Skeletal muscle tissue (tissue), 4 donors: ENCODE results near the gene TBXA2R. TPM values are rescaled to one million over a fixed set of nuclear protein-coding genes. Genes with fewer than 3 reads are reported as not detected.
A peak's percentile ranks its signal among the peaks of the same experiment; 100 is the strongest.

Experiments used
- H3K27ac ChIP-seq: one replicate; pipeline ENCODE4 v1.7.0; 2013; ENCODE audit warnings: mild to moderate bottlenecking, low read depth, low read length, inconsistent platforms
- H3K27me3 ChIP-seq, 3 donors: one replicate each; pipeline ENCODE4 v1.7.0; 2013; ENCODE audit warnings: low read length in 3 of 3; ENCODE audit not compliant: control insufficient read depth in 3 of 3, insufficient read depth in 3 of 3
- H3K36me3 ChIP-seq, 3 donors: one replicate each; pipeline ENCODE4 v1.7.0; 2013; ENCODE audit warnings: low read length in 3 of 3; ENCODE audit not compliant: control insufficient read depth in 3 of 3, insufficient read depth in 3 of 3
- H3K4me1 ChIP-seq, 3 donors: one replicate each; pipeline ENCODE4 v1.7.0; 2013; ENCODE audit warnings: low read length in 3 of 3, mild to moderate bottlenecking in 3 of 3; ENCODE audit not compliant: control insufficient read depth in 3 of 3, insufficient read depth in 3 of 3
- H3K4me3 ChIP-seq, 3 donors: one replicate each; pipeline ENCODE4 v1.7.0; 2013; ENCODE audit warnings: low read length in 3 of 3
- H3K9ac ChIP-seq, 3 donors: one replicate each; pipeline ENCODE4 v1.7.0; 2013; ENCODE audit warnings: low read length in 3 of 3, mild to moderate bottlenecking in 3 of 3, moderate library complexity in 2 of 3, low read depth in 1 of 3
- H3K9me3 ChIP-seq, 3 donors: one replicate each; pipeline ENCODE4 v1.7.0; 2013; ENCODE audit warnings: low read length in 3 of 3; ENCODE audit not compliant: control insufficient read depth in 3 of 3
- total RNA-seq: library from RNA; depleted of rRNA; stranded (reverse); fragments of >200 nt; gene quantifications from one replicate; pipeline ENCODE4 v1.2.3, GENCODE V29; 2014
- donor health status: Osteomylitis.

TBXA2R gene
- total RNA-seq, 1 donor from 2014 or later: under 0.01 TPM

DNA sequence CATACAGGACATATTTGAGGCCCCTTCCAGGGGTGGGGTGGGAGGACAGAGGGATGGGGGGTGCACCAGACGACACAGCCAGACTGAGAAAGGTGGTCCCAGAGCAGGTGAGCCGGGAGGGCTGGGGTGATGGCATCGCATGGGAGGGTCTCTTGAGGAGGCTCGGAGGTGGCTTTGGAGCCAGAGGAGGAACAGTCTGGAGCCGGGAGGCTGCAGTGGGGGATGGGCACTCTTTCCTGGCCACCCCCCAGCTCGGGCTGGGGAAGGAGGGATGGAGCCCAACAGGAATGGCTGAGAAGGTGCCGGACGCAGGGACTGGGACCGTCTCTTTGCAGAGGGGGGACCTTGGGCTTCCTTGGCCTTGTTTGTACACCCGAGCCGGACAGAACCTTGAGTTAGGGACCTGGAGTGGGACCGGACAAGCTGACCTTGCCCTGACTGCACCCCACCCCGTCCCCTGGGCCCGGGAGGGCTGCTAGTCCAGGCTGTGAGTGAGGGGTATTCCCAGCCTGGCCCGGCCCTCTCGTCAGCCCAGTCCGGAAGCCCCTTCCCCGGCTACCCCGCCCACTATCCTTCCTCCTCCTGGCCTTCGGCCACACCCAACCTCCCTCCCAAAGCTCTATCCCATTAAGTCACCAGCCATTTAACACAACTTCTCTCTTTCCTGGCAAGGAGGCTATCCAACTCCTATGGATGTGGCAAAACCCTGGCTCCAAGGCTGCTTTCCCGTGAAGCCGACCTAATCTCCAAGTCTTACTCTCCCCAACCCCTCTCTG lies 816 bp upstream of the TBXA2R start:
- peak overlapping the region in 1 of 3 donors; percentile 70 for H3K9ac ChIP-seq
- H3K4me1 ChIP-seq: peaks cover 10 to 44% (median 37%) of the 10 kb centered on the region in 3 donors
- H3K4me3 ChIP-seq: peak overlapping the region; percentile 46 to 61 (median 51)
- peaks cover 20 to 35% (median 31%) of the 10 kb centered on the region in 3 donors for H3K27me3 ChIP-seq
- no peaks in the 10 kb centered on the region for H3K9me3 ChIP-seq
- peak overlapping the region; percentile 75 for H3K27ac ChIP-seq
- peaks cover 13 to 16% (median 15%) of the 10 kb centered on the region in 3 donors for H3K36me3 ChIP-seq

DNA sequence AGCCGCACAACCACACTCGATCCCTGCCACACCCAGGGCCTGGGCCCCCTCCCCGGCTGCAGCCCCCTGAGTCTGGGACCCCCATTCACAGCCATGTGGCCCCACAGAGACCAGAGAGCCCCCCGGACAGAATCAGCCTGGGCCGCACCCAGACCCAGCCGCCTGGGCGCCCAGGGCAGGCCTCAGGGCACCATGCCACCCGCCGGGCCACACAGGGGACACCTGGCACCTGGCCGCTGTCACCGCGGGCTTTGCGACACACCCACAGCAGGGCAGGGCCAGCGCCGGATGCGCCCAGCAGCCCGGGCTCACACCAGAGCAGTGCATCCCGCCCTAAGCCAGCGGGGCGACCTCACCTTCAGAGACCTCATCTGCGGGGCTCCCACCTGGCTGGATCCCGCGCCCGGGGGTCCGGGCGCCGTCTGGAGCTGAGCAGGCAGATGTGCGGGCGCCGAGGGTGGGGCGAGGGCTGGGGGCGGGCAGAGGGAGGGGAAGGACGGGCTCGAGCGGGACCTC lies 443 bp downstream of the TBXA2R start:
- H3K9ac ChIP-seq: peak overlapping the region in 2 of 3 donors; percentile 23 to 54
- peaks cover 20 to 38% (median 36%) of the 10 kb centered on the region in 3 donors for H3K27me3 ChIP-seq
- H3K27ac ChIP-seq: no peak overlapping the region
- peak overlapping the region in 2 of 3 donors; percentile 46 to 47 for H3K4me3 ChIP-seq
- H3K9me3 ChIP-seq: no peaks in the 10 kb centered on the region
- H3K36me3 ChIP-seq: peaks cover 4 to 6% (median 4%) of the 10 kb centered on the region in 3 donors
- peaks cover 10 to 44% (median 37%) of the 10 kb centered on the region in 3 donors for H3K4me1 ChIP-seq

- no peak overlapping the region for H3K27ac ChIP-seq
- H3K36me3 ChIP-seq: peaks cover 0 to 2% (median 1%) of the 10 kb centered on the region in 3 donors
- H3K4me1 ChIP-seq: peaks cover 10 to 44% (median 37%) of the 10 kb centered on the region in 3 donors
- peak overlapping the region in 2 of 3 donors; percentile 46 to 47 for H3K4me3 ChIP-seq
- peak overlapping the region in 1 of 3 donors; percentile 54 for H3K9ac ChIP-seq
- H3K27me3 ChIP-seq: peaks cover 20 to 38% (median 36%) of the 10 kb centered on the region in 3 donors
- no peaks in the 10 kb centered on the region for H3K9me3 ChIP-seq
These were observed 905 bp downstream of the TBXA2R start for GRCh38 chr19:3605770-3606169.

- no peak overlapping the region for H3K27ac ChIP-seq
- H3K4me1 ChIP-seq: peaks cover 10 to 44% (median 36%) of the 10 kb centered on the region in 3 donors
- H3K9ac ChIP-seq: peak overlapping the region in 1 of 3 donors; percentile 33
These were observed 1.3 kb downstream of the TBXA2R start for GRCh38 chr19:3605361-3605760.

GRCh38 chr19:3604987-3605343 lies 1.7 kb downstream of the TBXA2R start:
- H3K9ac ChIP-seq: peak overlapping the region in 1 of 3 donors; percentile 33
- H3K36me3 ChIP-seq: no peaks in the 10 kb centered on the region
- H3K9me3 ChIP-seq: no peaks in the 10 kb centered on the region
- H3K4me3 ChIP-seq: peak overlapping the region in 2 of 3 donors; percentile 24 to 52
- H3K4me1 ChIP-seq: peaks cover 10 to 44% (median 32%) of the 10 kb centered on the region in 3 donors
- H3K27me3 ChIP-seq: peaks cover 20 to 38% (median 36%) of the 10 kb centered on the region in 3 donors
- H3K27ac ChIP-seq: no peak overlapping the region

More at GRCh38 chr19:3605361-3605760, 1.3 kb downstream of the TBXA2R start:
- Histone ChIP-seq H3K4me3 (peak overlapping the region in 2 of 3 donors; percentile 24 to 52), H3K27me3 (peaks cover 20 to 38% (median 36%) of the 10 kb centered on the region in 3 donors), H3K36me3 (no peaks in the 10 kb centered on the region), H3K9me3 (no peaks in the 10 kb centered on the region)

DNA sequence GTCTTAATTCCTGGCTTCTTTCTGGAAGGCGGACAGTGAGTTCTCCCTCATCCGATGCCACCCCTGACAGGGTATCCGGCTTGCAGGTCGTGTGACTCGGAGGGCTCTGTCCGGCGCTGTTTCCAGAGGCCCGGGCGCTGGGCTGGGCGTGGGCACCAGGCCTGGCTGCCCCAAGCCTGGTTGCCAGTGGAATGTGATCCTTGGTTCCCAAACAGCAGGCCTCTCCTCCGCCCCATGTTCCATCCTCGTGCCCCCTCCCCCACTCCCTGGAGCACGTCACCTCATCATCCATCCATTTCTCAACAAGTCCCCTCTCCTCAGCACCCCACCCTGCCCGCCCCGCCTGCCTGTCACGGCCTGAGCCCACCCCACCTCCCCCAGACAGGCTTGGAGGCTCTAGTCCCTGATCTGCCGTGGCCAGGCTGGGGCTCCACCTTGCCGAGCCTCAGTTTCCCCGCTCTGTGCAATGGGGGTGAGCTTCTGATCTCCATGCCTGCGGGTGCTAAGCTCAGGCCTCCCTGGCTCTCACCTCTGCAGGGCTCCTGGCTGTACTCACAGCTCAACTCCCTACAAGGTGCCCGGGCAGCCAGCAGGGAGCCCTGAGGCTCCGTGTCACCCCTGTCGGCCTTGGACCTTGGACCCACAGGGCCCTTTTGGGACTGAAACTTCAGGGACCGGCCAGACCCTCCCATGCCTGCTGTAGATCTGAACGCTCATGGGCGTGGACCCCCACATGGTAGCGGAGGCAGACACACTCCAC lies 2.3 kb downstream of the TBXA2R start:
- Histone ChIP-seq H3K4me1 (peaks cover 10 to 44% (median 31%) of the 10 kb centered on the region in 3 donors), H3K9me3 (no peaks in the 10 kb centered on the region), H3K4me3 (no peak overlapping the region), H3K27me3 (peaks cover 20 to 38% (median 36%) of the 10 kb centered on the region in 3 donors), H3K27ac (no peak overlapping the region), H3K9ac (peak overlapping the region in 1 of 3 donors; percentile 33), H3K36me3 (no peaks in the 10 kb centered on the region)

DNA sequence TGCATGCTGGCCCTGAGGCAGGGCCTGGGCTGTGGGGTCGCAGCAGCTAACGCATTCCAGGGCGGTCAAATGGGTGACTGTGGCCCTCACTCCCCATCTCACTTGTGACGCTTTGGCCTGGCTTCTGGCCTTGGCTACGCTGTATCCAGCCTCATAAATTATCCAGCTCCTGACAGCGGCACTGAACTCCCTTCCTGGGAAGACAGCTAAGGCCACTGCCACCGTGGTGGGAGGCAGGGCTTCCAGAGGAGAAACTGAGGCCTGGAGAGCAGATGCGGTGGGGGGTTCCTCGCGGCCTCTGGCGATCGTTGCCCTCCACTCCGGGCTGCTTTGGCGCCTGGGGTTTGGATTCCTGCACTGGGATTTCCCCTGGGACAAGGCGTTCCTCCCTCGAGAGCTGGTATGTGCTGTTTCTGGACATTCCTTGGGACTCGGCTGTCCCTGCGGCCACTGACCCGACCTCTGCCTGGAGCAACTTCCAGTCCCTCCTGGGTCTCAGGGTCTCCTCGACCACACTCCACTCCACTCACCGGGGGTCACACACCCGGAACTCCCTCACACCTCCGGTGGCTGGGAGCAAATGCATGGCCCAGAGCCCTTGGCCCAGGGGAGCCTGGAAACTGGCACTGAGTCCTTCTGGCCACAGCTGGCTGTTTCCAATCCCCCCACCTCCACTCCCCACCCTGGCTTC lies 3.4 kb downstream of the TBXA2R start:
- Histone ChIP-seq H3K27ac (no peak overlapping the region), H3K4me1 (peaks cover 8 to 37% (median 25%) of the 10 kb centered on the region in 3 donors), H3K9ac (peak overlapping the region in 1 of 3 donors; percentile 33), H3K27me3 (peaks cover 20 to 38% (median 34%) of the 10 kb centered on the region in 3 donors), H3K9me3 (no peaks in the 10 kb centered on the region), H3K4me3 (no peak overlapping the region), H3K36me3 (no peaks in the 10 kb centered on the region)

- Histone ChIP-seq H3K27ac (no peak overlapping the region), H3K4me3 (no peak overlapping the region), H3K27me3 (peaks cover 12 to 27% (median 21%) of the 10 kb centered on the region in 3 donors), H3K4me1 (peaks cover 3 to 20% (median 17%) of the 10 kb centered on the region in 3 donors), H3K36me3 (no peaks in the 10 kb centered on the region), H3K9me3 (no peaks in the 10 kb centered on the region), H3K9ac (no peak overlapping the region)
These were observed 5.7 kb downstream of the TBXA2R start for GRCh38 chr19:3601021-3601420.

- no peaks in the 10 kb centered on the region for H3K9me3 ChIP-seq
- no peak overlapping the region for H3K9ac ChIP-seq
- H3K4me1 ChIP-seq: peaks cover 0 to 10% (median 9%) of the 10 kb centered on the region in 3 donors
- H3K36me3 ChIP-seq: no peaks in the 10 kb centered on the region
- H3K4me3 ChIP-seq: no peak overlapping the region
- H3K27me3 ChIP-seq: peaks cover 7 to 16% (median 10%) of the 10 kb centered on the region in 3 donors
- H3K27ac ChIP-seq: no peak overlapping the region
These were observed 6.9 kb downstream of the TBXA2R start for GRCh38 chr19:3599776-3600187.
